Memory B cell (primary cell): ENCODE results near the gene RASIP1.
A peak's percentile ranks its signal among the peaks of the same experiment; 100 is the strongest.
"Not testable (repeated sequence)": the region's sequence is repeated elsewhere in the genome, so short reads cannot be mapped to it uniquely, and the experiment has no call there.

ENCODE experiments used
- ATAC-seq: fragments of 150-1000 bp; cut with Tn5 transposase; 2 replicates; pipeline ENCODE4 v1.10.0; 2021; ENCODE audit warnings: low read depth, mild to moderate bottlenecking, moderate library complexity
- DNase-seq, 2 donors: peaks; one replicate each; pipeline ENCODE4 v3.0.0; 2022; ENCODE audit warnings: low spot score in 2 of 2
- H3K27ac Mint-ChIP-seq: one replicate; pipeline ENCODE4 v1.8.0; 2022; ENCODE audit warnings: mild to moderate bottlenecking, moderate library complexity, mixed read lengths
- H3K27me3 Mint-ChIP-seq: one replicate; pipeline ENCODE4 v1.8.0; 2022; ENCODE audit warnings: mixed read lengths
- H3K36me3 Mint-ChIP-seq: one replicate; pipeline ENCODE4 v1.8.0; 2022; ENCODE audit warnings: mild to moderate bottlenecking, mixed read lengths
- H3K4me1 Mint-ChIP-seq: one replicate; pipeline ENCODE4 v1.8.0; 2022; ENCODE audit warnings: mixed read lengths
- H3K4me3 Mint-ChIP-seq: one replicate; pipeline ENCODE4 v1.8.0; 2022; ENCODE audit warnings: mild to moderate bottlenecking, moderate library complexity, mixed read lengths
- H3K9me3 Mint-ChIP-seq: one replicate; pipeline ENCODE4 v1.8.0; 2022; ENCODE audit warnings: mixed read lengths

The RASIP1 gene

DNA sequence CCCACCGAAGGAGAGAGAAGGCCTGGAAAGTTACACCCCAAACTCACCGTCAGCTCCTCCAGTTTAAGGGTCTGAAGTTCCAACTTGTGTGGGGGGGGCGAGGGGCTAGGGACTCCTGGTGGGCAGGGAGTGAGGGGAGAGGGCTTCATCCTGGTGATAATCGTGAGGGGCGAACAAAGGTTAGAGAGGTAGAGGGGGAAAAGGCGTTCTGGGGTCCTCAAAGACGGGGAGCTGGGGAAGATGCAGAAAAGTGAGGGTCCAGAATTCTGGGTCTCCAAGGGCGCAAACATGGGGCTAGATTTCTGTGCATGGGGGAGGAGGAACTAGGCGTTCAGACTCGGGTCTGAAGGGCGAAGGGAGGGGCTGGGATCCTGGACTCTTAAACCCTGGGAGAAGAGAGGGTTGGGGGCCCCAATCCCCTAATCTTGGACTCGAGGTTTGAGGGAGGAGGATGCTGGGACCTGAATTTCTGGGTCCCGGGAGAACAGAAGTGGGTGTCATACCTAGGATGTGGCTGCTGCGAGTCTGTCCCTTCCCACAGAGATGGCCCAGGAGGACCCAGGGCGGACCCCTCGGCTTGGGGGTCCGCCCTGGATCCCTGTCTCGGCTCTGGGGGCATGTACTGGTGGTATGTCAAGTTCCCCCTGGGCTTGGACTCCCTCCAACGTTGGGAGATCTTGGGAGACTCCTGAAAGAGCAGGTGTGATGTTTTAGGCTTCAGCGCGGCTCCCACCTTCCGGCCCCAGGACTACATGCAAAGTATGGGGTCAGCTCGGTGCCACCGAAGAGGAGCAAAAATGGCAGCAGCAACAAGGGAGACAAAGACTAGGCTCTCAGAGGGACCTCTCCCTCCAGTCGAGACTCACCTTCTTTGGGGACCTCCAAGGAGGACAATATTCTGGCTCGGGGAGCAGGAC, 25.4 kb downstream of the RASIP1 start:
- Mint-ChIP-seq H3K4me3 (peak overlapping the region; percentile 83), H3K4me1 (peaks cover 14% of the 10 kb centered on the region), H3K9me3 (no peaks in the 10 kb centered on the region), H3K36me3 (no peaks in the 10 kb centered on the region), H3K27ac (peak overlapping the region; percentile 75), H3K27me3 (no peaks in the 10 kb centered on the region)
- no peak for ATAC-seq
- no peak for DNase-seq

DNA sequence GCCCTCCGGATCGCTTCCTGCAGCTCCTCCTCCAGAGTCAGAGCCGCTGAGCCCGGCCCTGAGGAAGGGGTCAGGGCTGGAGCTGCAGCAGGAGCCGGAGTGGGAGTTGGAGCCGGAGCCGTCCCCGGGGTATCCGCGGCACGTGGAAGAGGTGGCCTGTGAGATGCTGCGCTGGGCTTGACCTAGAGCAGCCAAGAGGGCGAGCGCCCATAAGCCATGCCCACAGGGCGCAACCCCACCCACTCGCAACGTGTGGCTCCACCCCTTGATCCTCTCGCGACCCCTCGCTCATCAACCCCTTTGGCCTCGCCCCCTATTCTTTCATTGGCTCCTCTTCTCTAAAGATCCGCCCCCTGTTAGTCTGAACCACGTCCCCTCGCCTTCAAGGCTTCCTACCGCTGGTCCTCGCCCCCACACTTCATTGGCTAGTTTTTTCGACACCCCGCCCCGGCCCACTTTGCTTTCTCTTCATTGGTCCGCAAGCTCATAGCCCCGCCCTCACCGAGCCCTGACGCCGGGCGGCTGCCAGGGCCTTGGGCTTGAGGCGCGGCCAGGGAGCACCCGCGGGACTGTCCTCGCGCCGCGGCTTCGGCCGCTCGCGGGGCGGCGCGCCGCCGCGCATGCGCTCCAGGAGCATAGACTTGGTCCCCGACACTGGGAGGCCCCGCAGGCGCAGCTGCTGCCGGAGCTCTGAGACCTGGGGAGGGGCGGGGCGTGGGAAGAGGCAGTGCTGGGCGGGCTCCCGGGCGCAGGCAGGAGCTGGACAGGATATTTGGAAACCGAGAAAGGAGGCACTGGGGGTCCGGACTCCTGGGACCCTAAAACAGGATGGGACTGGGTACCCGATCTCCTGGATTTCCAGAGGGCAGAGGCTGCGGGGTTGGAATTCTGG, 26.3 kb downstream of the RASIP1 start:
- ATAC-seq (peak; percentile 90), DNase-seq (peak; percentile 94)
- Mint-ChIP-seq H3K27ac (peak overlapping the region; percentile 75), H3K4me1 (peaks cover 14% of the 10 kb centered on the region), H3K27me3 (no peaks in the 10 kb centered on the region), H3K36me3 (no peaks in the 10 kb centered on the region), H3K9me3 (no peaks in the 10 kb centered on the region), H3K4me3 (peak overlapping the region; percentile 83)

DNA sequence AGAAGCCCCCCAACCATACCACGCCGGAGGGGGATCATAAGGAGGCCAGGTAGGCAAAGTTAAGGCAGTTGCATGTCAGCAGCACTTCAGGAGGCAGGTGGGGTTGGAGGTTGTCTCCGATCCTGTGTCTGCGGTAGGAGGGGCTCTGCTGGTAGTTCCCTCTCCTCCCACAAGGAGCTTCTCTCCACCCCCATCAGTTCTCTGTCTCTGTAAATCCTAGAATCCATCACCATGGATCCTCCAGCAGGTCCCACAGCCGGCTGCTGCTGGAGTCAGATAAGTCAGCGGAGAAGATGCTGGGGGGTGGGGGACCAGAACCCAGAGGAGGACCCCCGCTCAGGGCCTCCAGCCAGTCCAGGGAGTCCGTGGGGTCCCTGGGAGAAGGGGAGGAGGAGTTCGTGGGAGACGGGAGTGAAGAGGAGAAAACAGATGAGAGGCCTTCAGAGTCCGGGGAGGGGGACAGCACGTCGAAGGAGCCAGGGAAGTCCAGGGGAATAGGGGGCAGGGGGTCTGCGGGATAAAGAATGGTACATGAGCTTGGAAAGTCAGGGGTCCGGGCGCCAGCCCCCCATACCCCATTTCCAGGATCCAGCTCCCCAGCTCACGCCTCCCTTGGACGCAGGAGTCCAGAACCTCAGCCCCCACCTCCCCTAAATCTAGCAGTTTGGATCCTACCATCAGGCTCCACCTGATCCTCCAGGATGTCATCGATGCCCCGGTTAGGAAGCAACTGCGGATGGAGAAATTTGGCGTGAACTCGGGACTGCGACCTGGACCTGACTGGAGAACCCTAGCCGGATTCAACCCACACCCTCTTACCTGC, 27.2 kb downstream of the RASIP1 start:
- no peak overlapping the region for H3K27ac Mint-ChIP-seq
- H3K27me3 Mint-ChIP-seq = no peaks in the 10 kb centered on the region
- peaks cover 2% of the 10 kb centered on the region for H3K36me3 Mint-ChIP-seq
- DNase-seq = no peak
- H3K4me1 Mint-ChIP-seq = peaks cover 17% of the 10 kb centered on the region
- peak overlapping the region; percentile 83 for H3K4me3 Mint-ChIP-seq
- H3K9me3 Mint-ChIP-seq = peaks cover 2% of the 10 kb centered on the region
- no peak for ATAC-seq

DNA sequence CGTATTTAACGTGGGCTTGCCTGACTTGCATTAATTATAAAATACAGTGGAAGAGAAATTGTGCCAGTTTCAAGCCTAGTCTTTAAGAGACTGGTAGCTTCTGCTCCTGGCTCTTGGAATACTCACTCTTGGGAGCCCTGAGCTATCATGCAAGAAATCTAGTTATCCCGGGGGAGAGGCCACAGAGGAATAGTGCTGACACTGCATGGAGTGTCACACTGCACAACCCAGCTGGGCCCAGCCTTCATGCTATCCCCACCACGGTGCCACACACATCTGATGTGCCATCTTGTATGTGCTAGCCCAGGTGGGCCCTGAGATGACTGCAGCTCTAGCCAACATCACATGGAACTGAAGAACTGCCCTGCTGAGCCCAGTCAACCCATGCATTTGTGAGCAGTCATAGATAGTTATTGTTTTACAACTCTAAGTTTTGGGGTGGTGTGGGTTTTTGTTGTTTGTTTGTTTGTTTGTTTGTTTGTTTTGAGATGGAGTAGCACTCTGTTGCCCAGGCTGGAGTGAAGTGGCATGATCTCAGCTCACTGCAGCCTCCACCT, 29.2 kb downstream of the RASIP1 start:
- Mint-ChIP-seq H3K27ac (no peak overlapping the region), H3K9me3 (peaks cover 4% of the 10 kb centered on the region), H3K4me1 (peaks cover 17% of the 10 kb centered on the region), H3K4me3 (no peak overlapping the region), H3K27me3 (no peaks in the 10 kb centered on the region), H3K36me3 (peaks cover 9% of the 10 kb centered on the region)
- ATAC-seq (no peak), DNase-seq (no peak)

DNA sequence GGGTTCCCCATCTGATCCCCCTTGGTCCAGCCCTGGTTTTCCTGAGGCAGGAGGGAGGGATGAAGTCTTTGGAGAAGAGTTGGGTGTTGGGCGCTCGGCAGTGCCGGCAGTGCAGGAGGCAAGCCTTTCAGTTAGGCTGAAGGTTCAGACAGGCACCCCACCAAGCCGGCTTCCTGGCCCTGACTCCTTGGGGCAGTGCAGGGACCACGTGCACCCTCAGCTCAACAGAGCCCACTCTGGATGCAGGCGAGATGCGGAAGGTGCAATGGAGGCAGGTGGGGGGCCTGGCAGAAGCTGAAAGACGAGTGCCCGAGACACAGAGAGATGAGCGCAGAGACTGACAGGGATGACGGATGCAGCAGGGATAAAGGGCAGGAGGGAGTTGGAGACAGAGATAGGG, 31.9 kb downstream of the RASIP1 start:
- H3K4me3 Mint-ChIP-seq = no peak overlapping the region
- ATAC-seq = no peak
- H3K27me3 Mint-ChIP-seq = no peaks in the 10 kb centered on the region
- peaks cover 13% of the 10 kb centered on the region for H3K36me3 Mint-ChIP-seq
- H3K27ac Mint-ChIP-seq = no peak overlapping the region
- H3K4me1 Mint-ChIP-seq = peaks cover 7% of the 10 kb centered on the region
- peaks cover 4% of the 10 kb centered on the region for H3K9me3 Mint-ChIP-seq
- no peak for DNase-seq

DNA sequence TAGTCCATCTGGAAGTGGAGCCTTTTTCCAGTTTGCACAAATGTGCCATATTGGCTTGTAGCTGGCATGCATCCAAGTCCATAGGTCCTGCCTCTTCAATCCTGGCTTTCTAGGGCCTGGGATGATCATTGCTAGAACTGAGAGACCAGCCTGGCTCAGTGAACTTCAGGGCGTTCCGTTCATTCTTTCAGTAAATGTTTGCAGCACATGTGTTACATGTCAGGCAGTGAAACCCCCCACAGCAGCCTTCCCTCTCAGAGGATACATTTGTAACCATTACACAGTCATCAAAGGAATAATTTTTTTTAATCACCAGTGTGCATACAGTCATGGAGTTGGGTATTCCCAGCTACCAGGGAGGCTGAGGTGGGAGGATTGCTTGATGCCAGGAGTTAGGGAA, 35.0 kb downstream of the RASIP1 start:
- Mint-ChIP-seq H3K36me3 (peaks cover 20% of the 10 kb centered on the region), H3K27ac (no peak overlapping the region), H3K9me3 (peaks cover 4% of the 10 kb centered on the region), H3K27me3 (no peaks in the 10 kb centered on the region), H3K4me1 (peaks cover 9% of the 10 kb centered on the region), H3K4me3 (no peak overlapping the region)
- ATAC-seq (no peak), DNase-seq (no peak)

DNA sequence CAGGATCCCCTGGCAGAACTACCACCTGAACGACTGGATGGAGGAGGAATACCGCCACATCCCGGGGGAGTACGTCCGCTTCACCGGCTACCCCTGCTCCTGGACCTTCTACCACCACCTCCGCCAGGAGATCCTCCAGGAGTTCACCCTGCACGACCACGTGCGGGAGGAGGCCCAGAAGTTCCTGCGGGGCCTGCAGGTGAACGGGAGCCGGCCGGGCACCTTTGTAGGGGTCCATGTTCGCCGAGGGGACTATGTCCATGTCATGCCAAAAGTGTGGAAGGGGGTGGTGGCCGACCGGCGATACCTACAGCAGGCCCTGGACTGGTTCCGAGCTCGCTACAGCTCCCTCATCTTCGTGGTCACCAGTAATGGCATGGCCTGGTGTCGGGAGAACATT, 37.1 kb downstream of the RASIP1 start:
- Mint-ChIP-seq H3K4me1 (peaks cover 5% of the 10 kb centered on the region), H3K27ac (no peak overlapping the region), H3K4me3 (no peak overlapping the region), H3K27me3 (peaks cover 4% of the 10 kb centered on the region), H3K36me3 (peaks cover 18% of the 10 kb centered on the region), H3K9me3 (peaks cover 2% of the 10 kb centered on the region)
- ATAC-seq = no peak
- DNase-seq = no peak

DNA sequence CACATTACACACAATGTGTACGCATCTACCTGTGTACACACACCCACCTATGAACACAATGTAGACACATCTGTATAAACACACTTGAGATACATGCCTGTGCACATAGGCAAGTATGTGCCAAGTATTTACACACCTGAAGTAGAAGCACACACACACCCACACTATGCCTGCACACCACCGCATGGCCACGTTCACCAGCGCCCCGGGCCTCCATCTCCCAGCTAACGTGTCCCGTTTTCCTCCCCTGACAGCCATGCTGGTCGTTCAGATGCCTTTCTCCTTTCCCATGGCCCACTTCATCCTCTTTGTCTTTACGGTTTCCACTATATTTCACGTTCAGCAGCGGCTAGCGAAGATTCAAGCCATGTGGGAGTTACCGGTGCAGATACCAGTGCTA, 37.7 kb downstream of the RASIP1 start:
- H3K27ac Mint-ChIP-seq = no peak overlapping the region
- no peak for DNase-seq
- H3K4me3 Mint-ChIP-seq = no peak overlapping the region
- peaks cover 18% of the 10 kb centered on the region for H3K36me3 Mint-ChIP-seq
- no peak for ATAC-seq
- peaks cover 2% of the 10 kb centered on the region for H3K9me3 Mint-ChIP-seq
- H3K4me1 Mint-ChIP-seq = peaks cover 5% of the 10 kb centered on the region
- peaks cover 5% of the 10 kb centered on the region for H3K27me3 Mint-ChIP-seq

DNA sequence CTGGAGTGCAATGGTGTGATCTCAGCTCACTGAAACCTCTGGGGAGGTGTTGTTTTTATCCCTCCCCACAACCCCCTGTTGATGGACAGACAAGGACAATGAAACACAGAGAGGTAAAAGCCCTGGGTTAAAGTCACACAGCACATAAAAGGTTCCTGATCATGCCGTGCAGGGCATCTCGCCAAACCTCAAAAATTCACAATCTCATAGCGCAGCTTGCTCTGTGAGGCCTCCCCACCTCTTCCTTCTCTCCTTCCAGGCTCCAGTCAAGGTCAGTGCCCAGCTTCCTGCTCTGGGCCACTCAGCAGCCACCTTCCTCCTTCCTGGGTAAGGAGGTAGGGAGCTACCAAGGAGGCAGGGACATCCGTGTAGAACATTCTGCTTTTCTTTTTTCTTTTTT, 42.4 kb downstream of the RASIP1 start:
- Mint-ChIP-seq H3K27ac (no peak overlapping the region), H3K4me1 (peaks cover 13% of the 10 kb centered on the region), H3K4me3 (no peak overlapping the region), H3K36me3 (peaks cover 8% of the 10 kb centered on the region), H3K9me3 (no peaks in the 10 kb centered on the region), H3K27me3 (peaks cover 12% of the 10 kb centered on the region)
- no peak for ATAC-seq
- no peak for DNase-seq

DNA sequence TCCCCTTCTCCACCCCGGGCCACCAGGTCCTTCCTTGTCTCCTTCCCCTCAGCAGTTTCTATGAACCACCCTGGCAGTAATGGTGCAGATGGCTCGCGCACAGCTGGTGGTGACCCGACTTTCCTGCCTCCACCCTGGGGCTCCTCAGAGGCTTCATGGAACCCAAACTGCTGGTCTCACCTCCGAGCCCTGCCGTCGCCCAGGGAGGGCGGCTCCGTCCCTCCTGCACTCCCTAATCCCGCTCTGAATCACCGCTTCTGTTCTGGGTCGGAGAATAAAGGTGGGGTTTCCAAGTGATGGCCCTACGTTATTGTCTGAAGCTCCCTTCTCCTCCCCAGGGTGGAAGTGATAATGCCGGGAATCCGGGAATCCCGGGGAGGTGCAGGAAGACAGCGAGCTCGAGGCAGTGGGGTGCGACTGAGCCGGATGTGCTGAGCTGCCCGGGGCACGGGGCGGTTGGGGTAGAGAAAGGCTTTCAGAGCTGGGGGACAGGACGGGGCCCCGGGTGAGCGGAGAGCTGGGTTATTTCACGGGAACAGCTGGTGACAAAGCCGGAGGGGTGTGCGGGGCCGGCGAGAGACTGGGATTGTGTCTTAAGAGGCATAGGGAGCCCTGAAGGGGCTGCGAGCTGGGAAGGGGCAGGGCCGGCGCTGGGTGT, 43.9 kb downstream of the RASIP1 start:
- H3K27ac Mint-ChIP-seq = no peak overlapping the region

DNA sequence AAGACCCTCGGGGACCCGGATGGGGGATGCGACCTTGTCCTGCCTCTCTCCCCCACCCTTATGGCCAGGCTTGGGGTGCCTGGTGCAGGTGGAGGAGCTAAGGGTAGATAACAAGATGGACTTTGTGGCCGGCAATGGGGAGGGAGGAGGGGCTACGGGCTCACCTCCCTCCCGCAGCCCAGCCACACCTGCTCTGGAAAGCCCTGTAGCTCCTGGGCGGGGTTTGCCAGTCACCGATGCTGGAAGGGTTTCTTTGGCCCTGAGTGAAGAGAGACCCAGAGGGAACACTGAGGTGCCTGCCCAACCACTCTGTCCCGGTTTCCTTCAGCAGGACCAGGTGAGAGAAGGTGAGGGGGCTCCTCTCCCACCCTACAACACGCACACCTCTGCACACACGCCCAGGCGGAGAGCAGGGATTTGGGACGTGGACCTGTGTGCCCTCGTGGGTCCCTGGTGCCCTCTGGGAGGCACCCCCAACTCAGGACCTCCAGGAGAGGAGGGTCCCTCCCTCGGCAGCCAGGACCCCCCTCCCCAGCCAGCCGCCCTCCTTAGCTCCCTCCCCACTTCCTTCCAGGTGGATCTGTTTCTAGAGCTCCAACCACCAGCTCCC, 44.6 kb downstream of the RASIP1 start, which contains the start of gene FUT2:
Gene FUT2, plus strand, starts transcription at position 229 of the 610 bp plus-strand sequence. CDS start 6,986 bp downstream, outside the sequence.
- Mint-ChIP-seq H3K36me3 (peaks cover 2% of the 10 kb centered on the region), H3K27me3 (peaks cover 12% of the 10 kb centered on the region), H3K4me1 (peaks cover 8% of the 10 kb centered on the region), H3K27ac (no peak within 1 kb of the TSS), H3K4me3 (peak within 1 kb of the TSS; percentile 53), H3K9me3 (no peaks in the 10 kb centered on the region)
- DNase-seq (no peak), ATAC-seq (no peak)

More for the DNA sequence above, 43.9 kb downstream of the RASIP1 start:
- Mint-ChIP-seq H3K9me3 (no peaks in the 10 kb centered on the region), H3K27me3 (peaks cover 12% of the 10 kb centered on the region), H3K36me3 (peaks cover 2% of the 10 kb centered on the region), H3K4me1 (peaks cover 8% of the 10 kb centered on the region), H3K4me3 (peak overlapping the region; percentile 53)
- DNase-seq = no peak
- ATAC-seq = peak; percentile 43

DNA sequence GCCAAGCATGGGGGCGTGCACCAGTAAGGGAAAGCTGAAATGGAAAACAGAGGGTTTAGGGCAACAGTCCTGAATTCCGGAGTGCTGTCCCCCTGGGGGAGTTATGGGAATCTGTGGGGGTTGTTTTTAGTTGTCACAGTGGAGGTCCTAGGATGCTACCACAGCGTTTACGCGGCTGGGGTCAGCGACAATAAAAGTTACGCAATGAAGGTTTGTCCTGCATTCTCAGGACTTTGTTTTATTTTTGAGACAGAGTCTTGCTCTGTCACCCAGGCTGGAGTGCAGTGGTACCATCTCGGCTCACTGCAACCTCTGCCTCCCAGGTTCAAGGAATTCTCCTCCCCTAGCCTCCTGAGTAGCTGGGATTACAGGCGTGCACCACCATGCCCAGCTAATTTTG, 46.8 kb downstream of the RASIP1 start:
- ATAC-seq, H3K27ac Mint-ChIP-seq, DNase-seq, H3K9me3 Mint-ChIP-seq, H3K4me1 Mint-ChIP-seq, H3K36me3 Mint-ChIP-seq, H3K27me3 Mint-ChIP-seq, H3K4me3 Mint-ChIP-seq: not testable (repeated sequence)
